ENCODE results near the gene COLEC11.

- no peak for TF ChIP-seq CTCF (IDR thresholded peaks at IDR 0.05)
- no peak for TF ChIP-seq POLR2A (IDR thresholded peaks at IDR 0.05)
Observed at GRCh38 chr2:3654011-3654410, 59.1 kb downstream of the COLEC11 start.
